Measurements from ENCODE around the gene SPATA31D1. TPM values are rescaled to one million over a fixed set of nuclear protein-coding genes. Genes with fewer than 3 reads are reported as not detected.

SPATA31D1 gene
- total RNA-seq, 1 experiment from 2014 or later: not detected

DNA sequence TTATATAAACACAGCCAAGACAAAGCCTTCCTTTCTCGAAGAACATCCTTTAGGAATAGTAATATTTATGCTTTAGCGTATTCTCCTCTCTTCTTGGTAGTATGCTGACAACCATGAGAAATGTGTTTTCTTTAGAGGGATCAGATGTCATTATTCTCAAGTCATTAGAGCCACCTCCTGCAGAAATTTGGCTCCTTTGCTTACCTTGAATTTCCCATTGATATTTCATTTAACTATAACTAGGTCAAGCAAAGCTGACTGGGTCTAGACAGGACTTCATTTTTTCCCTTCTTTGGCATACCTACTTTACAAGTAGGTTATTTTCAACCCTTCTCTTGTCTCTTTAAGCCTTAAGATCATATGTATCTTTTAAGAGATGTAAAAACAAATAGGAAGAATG lies 50.3 kb downstream of the SPATA31D1 start:
- H3K27me3 ChIP-seq: no peaks in the 10 kb centered on the region
- peaks cover 21% of the 10 kb centered on the region for H3K4me1 ChIP-seq
- DNase-seq: no peak
- no peaks in the 10 kb centered on the region for H3K9me3 ChIP-seq (replicated peaks)
- no peak overlapping the region for H3K27ac ChIP-seq
- no peak overlapping the region for H3K4me3 ChIP-seq
- H3K36me3 ChIP-seq: no peaks in the 10 kb centered on the region

Other genes with a start within 250 kb of the SPATA31D1 start
- not detected in 2 replicates for gene SPATA31D4, start 60.3 kb upstream of the SPATA31D1 start, total RNA-seq (2014; rRNA removed; shearing (Covaris generic))
- not detected in 2 replicates for gene SPATA31D3, start 45.3 kb upstream of the SPATA31D1 start, total RNA-seq (2014; rRNA removed; shearing (Covaris generic))